NCI-H526 treated with DMSO at 0.1 percent for 48 hours (cell line): ENCODE results near the gene PYDC2.

Experiments
- DNase-seq: peaks from one replicate; lab custom pipeline; 2025; lab: John Stamatoyannopoulos, UW

The PYDC2 gene

DNA sequence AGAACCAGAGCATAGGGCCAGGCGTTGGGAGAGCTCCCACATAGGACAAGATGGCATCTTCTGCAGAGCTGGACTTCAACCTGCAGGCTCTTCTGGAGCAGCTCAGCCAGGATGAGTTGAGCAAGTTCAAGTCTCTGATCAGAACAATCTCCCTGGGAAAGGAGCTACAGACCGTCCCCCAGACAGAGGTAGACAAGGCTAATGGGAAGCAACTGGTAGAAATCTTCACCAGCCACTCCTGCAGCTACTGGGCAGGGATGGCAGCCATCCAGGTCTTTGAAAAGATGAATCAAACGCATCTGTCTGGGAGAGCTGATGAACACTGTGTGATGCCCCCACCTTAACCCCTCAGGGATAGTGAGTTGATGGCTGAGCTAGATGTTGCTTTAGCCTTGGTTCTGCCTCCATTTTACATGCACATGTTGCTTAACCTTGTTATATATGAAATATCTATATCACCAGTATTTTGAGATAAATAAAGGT, at the start of gene PYDC2:
PYDC2 (plus strand) TSS at position 51 of the 483 bp plus-strand sequence; CDS start at position 51, 0 bp downstream.
- no peak for DNase-seq

GRCh38 chr3:191412759-191413158, 48.2 kb upstream of the PYDC2 start:
- DNase-seq: no peak

DNA sequence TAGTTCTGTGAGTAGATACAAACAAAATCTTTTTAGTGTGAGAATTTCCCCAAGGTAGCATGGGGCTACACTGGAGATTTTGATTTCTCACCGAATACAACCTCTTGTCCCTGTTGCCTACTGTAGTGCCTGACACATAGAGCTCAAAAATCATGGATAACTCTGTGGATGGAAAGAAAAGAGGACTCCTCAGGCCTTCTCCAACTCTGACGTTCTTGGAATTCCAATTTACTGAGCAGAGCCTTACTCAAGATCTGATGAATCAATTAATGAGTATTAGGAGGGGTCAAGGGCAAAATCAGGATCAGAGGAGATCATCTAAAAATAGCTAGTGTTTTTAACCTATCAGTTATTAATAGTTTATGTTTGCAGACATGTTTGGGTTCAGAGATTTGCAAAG, 46.7 kb upstream of the PYDC2 start:
- DNase-seq: no peak

DNA sequence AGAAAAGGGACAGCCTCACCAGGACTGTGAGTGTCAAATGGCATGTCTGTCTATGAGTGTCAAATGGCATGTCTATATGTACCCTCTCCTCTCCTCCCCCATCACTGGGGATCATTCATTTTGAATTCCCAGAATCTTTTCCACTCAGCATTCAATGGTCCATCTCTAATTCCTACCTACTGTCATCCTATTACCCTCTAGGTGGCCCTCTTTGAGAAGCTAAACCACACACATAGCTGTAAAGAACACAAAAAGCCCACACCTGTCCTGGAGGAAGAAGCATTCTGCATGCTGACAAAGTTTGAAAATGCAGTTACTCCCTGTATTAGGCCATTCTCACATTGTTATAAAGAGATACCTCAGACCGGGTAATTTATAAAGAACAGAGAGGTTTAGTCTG, 46.2 kb upstream of the PYDC2 start:
- no peak for DNase-seq

- no peak for DNase-seq
Observed at GRCh38 chr3:191415566-191415965, 45.4 kb upstream of the PYDC2 start.

DNA sequence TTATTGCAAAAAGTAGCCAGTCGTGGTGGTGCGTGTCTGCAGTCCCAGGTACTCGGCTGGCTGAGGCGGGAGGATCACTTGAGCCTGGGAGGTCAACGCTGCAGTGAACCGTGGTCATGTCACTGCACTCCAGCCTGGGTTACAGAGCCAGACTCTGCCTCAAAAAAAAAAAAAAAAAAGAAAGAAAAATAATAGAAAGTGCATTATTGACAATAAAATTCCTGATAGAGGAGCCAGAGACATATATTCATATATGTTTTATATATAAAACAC, 43.6 kb upstream of the PYDC2 start:
- DNase-seq: no peak

GRCh38 chr3:191420771-191421170, 40.2 kb upstream of the PYDC2 start:
- no peak for DNase-seq

DNA sequence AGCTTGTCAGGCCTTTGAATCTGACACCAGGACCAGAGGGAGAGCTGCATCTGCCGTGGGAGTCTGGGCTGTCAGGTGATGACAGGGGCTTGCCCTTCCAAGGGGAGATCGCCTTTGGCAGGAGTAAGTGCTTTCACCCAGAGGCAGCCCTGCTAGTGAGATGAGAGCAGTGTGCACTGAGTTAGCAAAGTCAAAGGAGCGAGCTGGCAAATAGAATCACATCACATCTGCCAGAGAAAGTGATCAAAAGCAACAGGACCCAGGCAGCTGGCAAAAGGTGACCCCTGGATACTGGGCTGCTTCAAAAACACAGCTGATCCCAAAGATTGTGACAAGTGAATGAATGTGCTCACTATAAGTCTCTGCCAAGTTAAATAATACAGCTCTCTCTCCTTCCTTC, 36.1 kb upstream of the PYDC2 start:
- no peak for DNase-seq

DNA sequence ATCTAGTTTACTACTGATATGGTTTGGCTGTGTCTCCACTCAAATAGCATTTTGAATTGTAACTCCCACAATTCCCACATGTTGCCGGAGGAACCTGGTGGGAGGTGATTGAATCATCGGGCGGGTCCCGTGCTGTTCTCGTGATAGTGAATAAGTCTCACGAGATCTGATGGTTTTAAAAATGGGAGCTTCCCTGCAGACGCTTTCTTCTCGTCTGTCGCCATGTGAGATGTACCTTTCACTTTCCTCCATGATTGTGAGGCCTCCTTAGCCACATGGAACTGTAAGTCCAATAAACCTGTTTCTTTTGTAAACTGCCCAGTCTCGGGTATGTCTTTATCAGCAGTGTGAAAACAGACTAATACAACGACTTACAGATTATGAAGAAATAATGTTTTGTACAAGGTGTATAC, 35.6 kb upstream of the PYDC2 start:
- DNase-seq: no peak

GRCh38 chr3:191426311-191426710, 34.7 kb upstream of the PYDC2 start:
- no peak for DNase-seq

- DNase-seq: no peak
Observed at GRCh38 chr3:191428177-191428576, 32.8 kb upstream of the PYDC2 start.

GRCh38 chr3:191430103-191430502, 30.9 kb upstream of the PYDC2 start:
- no peak for DNase-seq

DNA sequence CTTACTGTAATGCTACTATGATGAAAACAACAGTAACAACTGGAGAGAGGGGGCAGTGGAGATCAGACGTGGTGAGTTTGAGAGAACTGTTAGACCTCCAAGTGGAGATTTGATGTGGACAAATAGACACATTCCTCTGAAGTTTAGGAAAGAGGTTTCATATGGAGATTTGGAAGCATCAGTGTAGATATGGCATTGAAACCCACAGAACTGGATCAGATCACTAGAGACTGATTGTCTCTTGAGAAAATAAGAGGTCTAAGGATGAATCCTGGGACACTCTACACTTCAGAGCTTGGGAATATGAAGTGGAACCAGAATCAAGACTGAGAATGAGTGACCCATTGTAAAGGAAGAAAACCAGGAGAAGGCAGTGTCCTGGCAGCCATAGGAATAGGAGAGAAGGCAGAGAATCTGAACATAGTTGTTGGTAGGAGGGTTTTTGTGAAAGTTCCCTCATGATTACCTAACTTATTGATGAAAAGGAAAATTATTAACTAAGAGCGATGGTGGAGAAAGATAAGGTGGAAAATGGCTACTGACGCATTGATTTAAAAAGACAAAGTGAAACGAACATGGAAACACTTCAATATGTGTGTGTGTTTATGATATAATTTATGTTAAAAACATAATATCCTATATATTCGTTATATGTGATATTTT, 29.7 kb upstream of the PYDC2 start:
- no peak for DNase-seq

GRCh38 chr3:191432162-191432561, 28.8 kb upstream of the PYDC2 start:
- DNase-seq: no peak

DNA sequence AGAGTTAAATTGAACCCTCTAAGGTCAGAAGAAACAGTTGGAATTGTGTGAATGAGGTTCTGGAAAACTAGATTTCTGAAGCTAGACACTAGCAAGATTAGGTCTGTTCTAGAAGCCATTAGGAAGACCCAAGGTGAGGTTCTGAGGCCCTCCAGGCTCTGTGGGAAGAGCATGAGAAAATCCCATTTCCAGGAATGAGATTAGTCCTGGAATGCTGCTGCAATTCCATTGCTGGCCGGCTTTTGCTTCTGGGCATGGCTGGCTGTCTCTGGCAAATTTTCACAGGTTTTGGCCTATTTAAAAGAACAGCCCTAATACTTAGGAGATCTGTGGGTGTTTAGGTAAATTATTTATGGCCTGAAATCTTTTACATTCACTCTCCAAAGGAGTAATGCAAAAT, 26.9 kb upstream of the PYDC2 start:
- no peak for DNase-seq

- no peak for DNase-seq
Observed at GRCh38 chr3:191435981-191436380, 25.0 kb upstream of the PYDC2 start.

DNA sequence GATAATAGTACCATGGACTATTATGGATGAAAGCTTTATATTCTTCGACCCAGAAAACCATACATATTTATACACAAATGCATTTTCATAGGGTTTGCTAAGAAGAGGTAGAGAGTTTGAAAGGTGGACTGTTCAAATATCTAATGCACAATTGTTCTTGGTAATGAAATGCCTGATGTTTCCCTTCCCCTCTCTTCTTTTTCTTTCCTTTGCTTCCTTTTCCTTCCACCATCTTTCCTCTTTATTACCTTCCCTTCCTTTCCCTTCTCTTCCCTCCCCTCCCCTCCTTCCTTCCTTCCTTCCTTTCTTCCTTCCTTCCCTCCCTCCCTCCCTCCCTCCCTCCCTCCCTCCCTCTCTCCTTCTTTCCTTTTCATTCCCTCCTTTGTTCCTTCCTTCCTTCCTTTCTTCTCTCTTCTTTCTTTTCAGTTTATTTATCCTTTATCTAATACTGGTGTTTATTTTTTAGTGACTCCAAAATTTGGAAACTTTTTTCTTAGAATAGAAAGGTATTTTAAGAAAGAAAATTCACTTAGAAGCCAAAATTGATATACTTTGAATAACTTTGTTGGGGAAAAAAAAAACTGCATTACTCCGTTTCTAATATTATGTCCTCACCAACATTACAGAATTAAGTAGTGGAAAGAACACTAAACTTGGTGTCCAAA, 22.7 kb upstream of the PYDC2 start:
- DNase-seq: no peak

DNA sequence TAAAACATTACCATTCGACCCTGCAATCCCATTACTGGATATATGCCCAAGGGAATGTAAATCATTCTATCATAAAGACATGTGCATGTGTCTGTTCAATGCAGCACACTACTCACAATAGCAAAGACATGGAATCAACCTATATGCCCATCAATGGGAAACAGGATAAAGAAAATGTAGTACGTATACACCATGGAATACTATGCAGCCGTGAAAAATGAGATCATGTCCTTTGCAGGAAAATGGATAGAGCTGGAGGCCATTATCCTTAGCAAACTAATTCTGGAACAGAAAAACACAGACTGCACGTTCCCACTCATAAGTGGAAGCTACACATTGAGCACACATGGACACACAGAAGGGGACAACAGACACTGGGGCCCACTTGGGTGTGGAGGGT, 20.4 kb upstream of the PYDC2 start:
- DNase-seq: no peak

DNA sequence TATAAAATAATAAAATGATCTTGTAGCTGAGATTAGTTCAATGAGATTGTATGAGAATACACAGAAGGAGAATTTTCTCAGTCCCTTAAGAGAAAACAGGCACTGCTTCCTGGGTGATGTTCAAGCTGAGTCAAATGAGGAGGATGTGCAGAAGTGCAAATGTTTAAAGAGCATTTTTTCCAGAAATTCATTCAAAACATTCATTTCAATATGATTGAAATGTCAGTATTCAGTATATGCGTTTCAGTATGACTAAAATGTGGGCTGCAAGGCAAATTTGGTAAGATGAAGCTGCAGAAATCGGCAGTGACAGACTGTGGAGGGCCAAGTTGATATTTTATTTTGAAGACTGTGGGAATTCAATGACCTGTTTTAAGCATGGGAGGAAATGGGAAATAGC, 19.3 kb upstream of the PYDC2 start:
- DNase-seq: no peak

GRCh38 chr3:191444569-191444968, 16.4 kb upstream of the PYDC2 start:
- no peak for DNase-seq

- DNase-seq: no peak
Observed at GRCh38 chr3:191449256-191449655, 11.7 kb upstream of the PYDC2 start.

GRCh38 chr3:191455257-191455952, 5.6 kb upstream of the PYDC2 start:
- DNase-seq: no peak

- no peak for DNase-seq
Observed at GRCh38 chr3:191460360-191460759, 603 bp upstream of the PYDC2 start.
